ENCODE data around the gene CAMTA1. TPM values are rescaled to one million over a fixed set of nuclear protein-coding genes. Genes with fewer than 3 reads are reported as not detected.

The CAMTA1 gene
- total RNA-seq, 1 experiment from 2014 or later, result 82.2 TPM

- no TSS peak for BruUV-seq (replicated peaks)
- Histone ChIP-seq H3K4me3 (ENCODE audit: low read depth in 2 of 2, low read length in 2 of 2) (no peak overlapping the region), H3K27me3 (ENCODE audit: control insufficient read depth, insufficient read depth, low read length) (no peaks in the 10 kb centered on the region), H3K4me1 (ENCODE audit: control insufficient read depth, insufficient read depth, low read length) (peaks cover 14% of the 10 kb centered on the region), H3K36me3 (ENCODE audit: control insufficient read depth, insufficient read depth, low read length) (no peaks in the 10 kb centered on the region), H3K9me3 (ENCODE audit: control insufficient read depth, insufficient read depth, low read depth, low read length) (no peaks in the 10 kb centered on the region), H3K27ac (ENCODE audit: low read length) (no peak overlapping the region)
- in situ Hi-C loops (cut with HindIII; ENCODE audit: low pct_unique_long_range_greater_than_20kb, low sequenced_read_pairs), result no loop called here
- ChIA-PET CTCF (no interaction called here), POLR2A (no interaction called here)
- intact Hi-C loops (cut with micrococcal nuclease; ENCODE audit: unreplicated experiment), result no loop called here
- ATAC-seq, result no peak
- no peak for DNase-seq (ENCODE audit: low read depth, low spot score)
- no peak for TF ChIP-seq TCF7L2 (IDR thresholded peaks at IDR 0.05; ENCODE audit: low read depth, low read length)
- no peak for TF ChIP-seq CTCF (IDR thresholded peaks at IDR 0.05)
- TF ChIP-seq POLR2AphosphoS5 (IDR thresholded peaks at IDR 0.05; ENCODE audit: low read depth, low read length), result no peak
- TF ChIP-seq REST (IDR thresholded peaks at IDR 0.05; ENCODE audit: insufficient read depth in 1 of 2, low read depth in 2 of 2, low read length in 1 of 2), result no peak
- no peak for TF ChIP-seq SIN3A (IDR thresholded peaks at IDR 0.05; ENCODE audit: borderline replicate concordance, insufficient read depth, low read depth, low read length)
Observed at GRCh38 chr1:7405844-7406500, 620.7 kb downstream of the CAMTA1 start.

GRCh38 chr1:7406641-7407543 lies 621.6 kb downstream of the CAMTA1 start:
- ChIA-PET POLR2A (no interaction called here), CTCF (no interaction called here)
- Histone ChIP-seq H3K4me3 (ENCODE audit: low read depth in 2 of 2, low read length in 2 of 2) (no peak overlapping the region), H3K9me3 (ENCODE audit: control insufficient read depth, insufficient read depth, low read depth, low read length) (no peaks in the 10 kb centered on the region), H3K36me3 (ENCODE audit: control insufficient read depth, insufficient read depth, low read length) (no peaks in the 10 kb centered on the region), H3K27ac (ENCODE audit: low read length) (no peak overlapping the region), H3K4me1 (ENCODE audit: control insufficient read depth, insufficient read depth, low read length) (peaks cover 9% of the 10 kb centered on the region), H3K27me3 (ENCODE audit: control insufficient read depth, insufficient read depth, low read length) (no peaks in the 10 kb centered on the region)
- no peak for ATAC-seq
- DNase-seq (ENCODE audit: low read depth, low spot score), result no peak
- intact Hi-C loops (cut with micrococcal nuclease; ENCODE audit: unreplicated experiment), result no loop called here
- in situ Hi-C loops (cut with HindIII; ENCODE audit: low pct_unique_long_range_greater_than_20kb, low sequenced_read_pairs), result no loop called here
- no TSS peak for BruUV-seq (replicated peaks)
- TF ChIP-seq REST (IDR thresholded peaks at IDR 0.05; ENCODE audit: insufficient read depth in 1 of 2, low read depth in 2 of 2, low read length in 1 of 2) (no peak), POLR2AphosphoS5 (IDR thresholded peaks at IDR 0.05; ENCODE audit: low read depth, low read length) (no peak)
